Prostate gland (tissue), 2 donors: ENCODE data around the gene MAFG.

ENCODE experiments used
- POLR2A ChIP-seq: fragments of 450-650 bp; IDR thresholded peaks from one replicate; pipeline ENCODE4 v1.6.1; 2016; ENCODE audit warnings: antibody characterized with exemption, mild to moderate bottlenecking
- POLR2AphosphoS5 ChIP-seq: sonication (generic); formaldehyde crosslinking; IDR thresholded peaks from one replicate; pipeline ENCODE4 v1.6.1; 2017; ENCODE audit warnings: antibody characterized with exemption
- TF ChIP-seq, protein P1 (sequence below), 4 experiments: fragments of 200-600 bp in 2 of 4; fragments of 450-650 bp in 2 of 4; sonication (generic) in 2 of 4; IDR thresholded peaks; 1 replicate in 3 of 4; 2 replicates in 1 of 4; pipeline ENCODE4 v1.5.1; 2016 to 2019; ENCODE audit warnings: antibody characterized with exemption in 4 of 4, mild to moderate bottlenecking in 2 of 4, moderate library complexity in 2 of 4

DNA sequence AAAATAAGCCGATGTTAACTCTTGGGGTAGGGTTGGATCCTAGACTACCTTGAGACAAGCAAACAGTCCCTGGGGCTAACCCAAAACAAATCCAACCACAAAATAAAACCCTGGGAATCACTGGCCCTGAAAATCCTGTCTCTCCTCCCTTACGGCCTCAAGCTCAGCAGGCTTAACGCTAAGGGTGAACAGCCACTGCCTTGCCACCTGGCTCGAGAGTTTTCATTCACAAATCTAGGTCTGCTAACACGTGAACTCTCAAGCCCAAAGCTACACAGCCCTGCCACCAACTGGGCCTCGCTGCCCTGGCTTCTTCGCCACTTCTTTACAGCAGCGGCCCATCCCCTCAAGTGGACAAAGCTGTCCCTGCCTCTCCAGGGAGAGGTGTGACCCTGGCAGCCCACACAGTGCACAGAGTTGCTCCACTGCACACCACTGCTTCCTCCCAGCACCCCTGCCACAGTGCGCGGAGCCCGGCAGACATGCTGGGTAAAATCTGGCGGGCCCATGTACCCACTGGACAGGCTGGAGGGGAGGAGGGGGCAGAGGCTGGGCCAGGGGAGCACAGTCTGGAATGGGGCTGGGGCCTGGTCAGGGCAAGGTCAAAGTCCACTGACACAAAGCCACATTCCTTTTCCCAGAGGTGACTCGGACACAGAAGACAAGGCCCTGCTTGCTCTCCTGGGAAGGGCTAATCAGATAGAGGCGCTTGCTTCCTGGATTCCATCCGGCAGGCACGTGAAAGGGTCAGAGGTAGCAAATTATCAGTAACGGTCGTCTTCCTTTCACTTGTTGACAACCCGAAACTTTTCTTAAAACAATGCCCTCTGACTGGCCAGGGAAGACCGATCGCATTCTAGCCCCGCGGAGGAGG lies 17.3 kb downstream of the MAFG start:
- TF ChIP-seq, protein P1, sequence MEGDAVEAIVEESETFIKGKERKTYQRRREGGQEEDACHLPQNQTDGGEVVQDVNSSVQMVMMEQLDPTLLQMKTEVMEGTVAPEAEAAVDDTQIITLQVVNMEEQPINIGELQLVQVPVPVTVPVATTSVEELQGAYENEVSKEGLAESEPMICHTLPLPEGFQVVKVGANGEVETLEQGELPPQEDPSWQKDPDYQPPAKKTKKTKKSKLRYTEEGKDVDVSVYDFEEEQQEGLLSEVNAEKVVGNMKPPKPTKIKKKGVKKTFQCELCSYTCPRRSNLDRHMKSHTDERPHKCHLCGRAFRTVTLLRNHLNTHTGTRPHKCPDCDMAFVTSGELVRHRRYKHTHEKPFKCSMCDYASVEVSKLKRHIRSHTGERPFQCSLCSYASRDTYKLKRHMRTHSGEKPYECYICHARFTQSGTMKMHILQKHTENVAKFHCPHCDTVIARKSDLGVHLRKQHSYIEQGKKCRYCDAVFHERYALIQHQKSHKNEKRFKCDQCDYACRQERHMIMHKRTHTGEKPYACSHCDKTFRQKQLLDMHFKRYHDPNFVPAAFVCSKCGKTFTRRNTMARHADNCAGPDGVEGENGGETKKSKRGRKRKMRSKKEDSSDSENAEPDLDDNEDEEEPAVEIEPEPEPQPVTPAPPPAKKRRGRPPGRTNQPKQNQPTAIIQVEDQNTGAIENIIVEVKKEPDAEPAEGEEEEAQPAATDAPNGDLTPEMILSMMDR (IDR thresholded peaks at IDR 0.05), result no peak
- no peak for TF ChIP-seq POLR2A
- no peak for TF ChIP-seq POLR2AphosphoS5
